B cell (primary cell): ENCODE measurements around the gene GALNT17.

ENCODE experiments used
- EZH2 ChIP-seq: IDR thresholded peaks from 2 replicates; pipeline ENCODE4 v1.6.1; 2012; ENCODE audit warnings: borderline replicate concordance, low read depth, mild to moderate bottlenecking, moderate library complexity, low read length; ENCODE audit not compliant: insufficient read depth, poor library complexity, severe bottlenecking
- TF ChIP-seq, protein P1 (sequence below): fragments of 200-600 bp; IDR thresholded peaks from one replicate; pipeline ENCODE4 v1.8.0; 2022; ENCODE audit warnings: antibody characterized with exemption, mild to moderate bottlenecking

DNA sequence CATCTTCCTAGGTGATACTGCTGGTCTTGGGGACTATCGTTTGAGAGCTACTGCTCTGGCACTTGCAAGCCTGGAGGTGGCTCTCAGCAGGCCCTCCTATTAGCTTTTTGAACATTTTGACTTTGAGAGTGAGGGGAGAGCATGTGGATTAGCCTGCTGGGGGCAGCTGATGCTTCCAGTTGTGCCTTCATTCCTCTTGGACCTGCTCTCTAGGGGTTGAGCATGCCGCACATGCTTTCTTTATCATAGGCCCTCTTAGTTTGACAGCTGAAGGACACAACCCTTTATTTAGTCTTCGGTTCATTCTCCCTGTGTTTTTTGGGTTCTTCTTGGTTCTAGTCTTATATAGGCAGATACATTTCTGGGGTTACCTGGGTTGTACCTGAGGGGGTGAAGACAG is 132.1 kb downstream of the GALNT17 start:
- TF ChIP-seq, protein P1, sequence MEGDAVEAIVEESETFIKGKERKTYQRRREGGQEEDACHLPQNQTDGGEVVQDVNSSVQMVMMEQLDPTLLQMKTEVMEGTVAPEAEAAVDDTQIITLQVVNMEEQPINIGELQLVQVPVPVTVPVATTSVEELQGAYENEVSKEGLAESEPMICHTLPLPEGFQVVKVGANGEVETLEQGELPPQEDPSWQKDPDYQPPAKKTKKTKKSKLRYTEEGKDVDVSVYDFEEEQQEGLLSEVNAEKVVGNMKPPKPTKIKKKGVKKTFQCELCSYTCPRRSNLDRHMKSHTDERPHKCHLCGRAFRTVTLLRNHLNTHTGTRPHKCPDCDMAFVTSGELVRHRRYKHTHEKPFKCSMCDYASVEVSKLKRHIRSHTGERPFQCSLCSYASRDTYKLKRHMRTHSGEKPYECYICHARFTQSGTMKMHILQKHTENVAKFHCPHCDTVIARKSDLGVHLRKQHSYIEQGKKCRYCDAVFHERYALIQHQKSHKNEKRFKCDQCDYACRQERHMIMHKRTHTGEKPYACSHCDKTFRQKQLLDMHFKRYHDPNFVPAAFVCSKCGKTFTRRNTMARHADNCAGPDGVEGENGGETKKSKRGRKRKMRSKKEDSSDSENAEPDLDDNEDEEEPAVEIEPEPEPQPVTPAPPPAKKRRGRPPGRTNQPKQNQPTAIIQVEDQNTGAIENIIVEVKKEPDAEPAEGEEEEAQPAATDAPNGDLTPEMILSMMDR, result no peak
- TF ChIP-seq EZH2, result no peak
